Activated naive CD8-positive, alpha-beta T cell treated with anti-CD3 and anti-CD28 coated beads for 36 hours (primary cell): Measurements from ENCODE around the gene EDIL3. TPM values are rescaled to one million over a fixed set of nuclear protein-coding genes. Genes with fewer than 3 reads are reported as not detected.

Source experiments
- DNase-seq: peaks from one replicate; pipeline ENCODE4 v3.0.0; 2021
- H3K27ac Mint-ChIP-seq: one replicate; pipeline ENCODE4 v1.8.0; 2022; ENCODE audit warnings: mild to moderate bottlenecking, moderate library complexity, mixed read lengths
- H3K27me3 Mint-ChIP-seq: one replicate; pipeline ENCODE4 v1.8.0; 2022; ENCODE audit warnings: mild to moderate bottlenecking, mixed read lengths
- H3K36me3 Mint-ChIP-seq: one replicate; pipeline ENCODE4 v1.8.0; 2021; ENCODE audit warnings: mild to moderate bottlenecking, mixed read lengths
- H3K4me1 Mint-ChIP-seq: one replicate; pipeline ENCODE4 v1.8.0; 2021; ENCODE audit warnings: mixed read lengths
- H3K4me3 Mint-ChIP-seq: one replicate; pipeline ENCODE4 v1.8.0; 2022; ENCODE audit warnings: mild to moderate bottlenecking, moderate library complexity, mixed read lengths
- H3K9me3 Mint-ChIP-seq: one replicate; pipeline ENCODE4 v1.8.0; 2022; ENCODE audit warnings: mixed read lengths
- total RNA-seq, 2 experiments: library from RNA; stranded (reverse); gene quantifications; one replicate each; pipeline ENCODE4 v1.2.3, GENCODE V29; 2021

EDIL3 gene
- total RNA-seq, 2 experiments from 2014 or later, result not detected

- H3K36me3 Mint-ChIP-seq, result no peaks in the 10 kb centered on the region
- H3K27ac Mint-ChIP-seq, result no peak overlapping the region
- no peaks in the 10 kb centered on the region for H3K4me1 Mint-ChIP-seq
- no peak overlapping the region for H3K4me3 Mint-ChIP-seq
- DNase-seq, result no peak
- no peaks in the 10 kb centered on the region for H3K9me3 Mint-ChIP-seq
- no peaks in the 10 kb centered on the region for H3K27me3 Mint-ChIP-seq
These were observed 442.5 kb downstream of the EDIL3 start for GRCh38 chr5:83942155-83942554.

GRCh38 chr5:83937837-83938236 lies 446.8 kb downstream of the EDIL3 start:
- no peaks in the 10 kb centered on the region for H3K27me3 Mint-ChIP-seq

GRCh38 chr5:83931969-83932368 lies 452.7 kb downstream of the EDIL3 start:
- no peaks in the 10 kb centered on the region for H3K4me1 Mint-ChIP-seq
- no peak for DNase-seq
- no peaks in the 10 kb centered on the region for H3K27me3 Mint-ChIP-seq
- H3K36me3 Mint-ChIP-seq, result no peaks in the 10 kb centered on the region
- H3K9me3 Mint-ChIP-seq, result no peaks in the 10 kb centered on the region
- H3K27ac Mint-ChIP-seq, result no peak overlapping the region
- no peak overlapping the region for H3K4me3 Mint-ChIP-seq

More at GRCh38 chr5:83937837-83938236, 446.8 kb downstream of the EDIL3 start:
- Mint-ChIP-seq H3K9me3 (no peaks in the 10 kb centered on the region), H3K27ac (no peak overlapping the region), H3K4me1 (no peaks in the 10 kb centered on the region), H3K4me3 (no peak overlapping the region), H3K36me3 (no peaks in the 10 kb centered on the region)
- no peak for DNase-seq

- Mint-ChIP-seq H3K27me3 (peaks cover 5% of the 10 kb centered on the region), H3K4me3 (no peak overlapping the region), H3K4me1 (no peaks in the 10 kb centered on the region)
These were observed 457.4 kb downstream of the EDIL3 start for GRCh38 chr5:83927140-83927733.

DNA sequence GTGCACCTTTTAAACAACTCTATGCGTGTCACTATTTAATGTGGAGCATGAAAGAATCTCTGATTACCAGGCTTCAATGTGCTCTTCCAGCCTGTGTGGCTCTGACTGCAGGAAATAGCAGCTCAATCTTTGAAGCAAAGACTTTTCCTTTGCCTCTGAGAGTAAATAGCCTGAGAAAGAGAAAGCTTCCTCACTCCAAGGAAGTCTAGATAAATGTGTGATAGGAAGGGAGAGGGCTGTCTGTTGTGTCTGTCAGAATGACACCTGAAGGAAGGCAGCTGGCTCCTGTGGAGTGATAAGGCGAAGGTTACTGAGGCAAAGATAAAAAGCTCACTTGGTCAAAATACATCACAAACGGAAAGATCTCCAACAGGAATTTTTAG lies 458.7 kb downstream of the EDIL3 start:
- Mint-ChIP-seq H3K9me3 (no peaks in the 10 kb centered on the region), H3K27me3 (peaks cover 5% of the 10 kb centered on the region)
- DNase-seq, result no peak

More at GRCh38 chr5:83927140-83927733, 457.4 kb downstream of the EDIL3 start:
- Mint-ChIP-seq H3K27ac (no peak overlapping the region), H3K36me3 (no peaks in the 10 kb centered on the region), H3K9me3 (no peaks in the 10 kb centered on the region)
- peak; percentile 14 for DNase-seq

GRCh38 chr5:83925321-83925954 lies 459.2 kb downstream of the EDIL3 start:
- H3K9me3 Mint-ChIP-seq, result no peaks in the 10 kb centered on the region
- no peak overlapping the region for H3K4me3 Mint-ChIP-seq
- H3K36me3 Mint-ChIP-seq, result no peaks in the 10 kb centered on the region
- H3K27me3 Mint-ChIP-seq, result peaks cover 5% of the 10 kb centered on the region
- H3K27ac Mint-ChIP-seq, result no peak overlapping the region
- no peak for DNase-seq
- no peaks in the 10 kb centered on the region for H3K4me1 Mint-ChIP-seq

More for the DNA sequence above, 458.7 kb downstream of the EDIL3 start:
- no peak overlapping the region for H3K4me3 Mint-ChIP-seq
- no peaks in the 10 kb centered on the region for H3K36me3 Mint-ChIP-seq
- H3K27ac Mint-ChIP-seq, result no peak overlapping the region
- H3K4me1 Mint-ChIP-seq, result no peaks in the 10 kb centered on the region

GRCh38 chr5:83924891-83925290 lies 459.8 kb downstream of the EDIL3 start:
- Mint-ChIP-seq H3K4me3 (no peak overlapping the region), H3K9me3 (no peaks in the 10 kb centered on the region), H3K27ac (no peak overlapping the region), H3K36me3 (no peaks in the 10 kb centered on the region), H3K4me1 (no peaks in the 10 kb centered on the region), H3K27me3 (peaks cover 5% of the 10 kb centered on the region)
- no peak for DNase-seq

DNA sequence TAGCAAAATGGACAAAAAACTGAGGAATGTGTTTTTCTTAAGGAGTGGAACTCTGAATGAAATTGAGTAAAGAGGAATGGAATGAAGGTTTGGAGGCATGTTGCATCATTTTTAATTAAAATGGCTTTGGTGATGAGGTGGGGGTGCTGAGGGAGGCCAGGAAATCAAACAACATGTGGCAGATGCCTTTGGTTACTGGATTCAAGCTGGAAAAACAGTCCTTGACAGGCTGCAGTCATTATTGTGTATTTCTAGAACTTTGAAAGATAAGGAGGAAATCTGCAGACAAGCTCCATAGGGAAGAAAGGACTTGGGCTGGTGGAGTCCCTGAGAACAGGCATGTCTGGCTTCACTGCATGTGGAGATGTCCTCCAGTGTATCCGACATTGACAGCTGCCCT lies 460.5 kb downstream of the EDIL3 start:
- H3K27me3 Mint-ChIP-seq, result peaks cover 5% of the 10 kb centered on the region
- H3K4me1 Mint-ChIP-seq, result no peaks in the 10 kb centered on the region
- DNase-seq, result no peak
- H3K36me3 Mint-ChIP-seq, result no peaks in the 10 kb centered on the region
- no peak overlapping the region for H3K4me3 Mint-ChIP-seq
- no peak overlapping the region for H3K27ac Mint-ChIP-seq
- H3K9me3 Mint-ChIP-seq, result no peaks in the 10 kb centered on the region

DNA sequence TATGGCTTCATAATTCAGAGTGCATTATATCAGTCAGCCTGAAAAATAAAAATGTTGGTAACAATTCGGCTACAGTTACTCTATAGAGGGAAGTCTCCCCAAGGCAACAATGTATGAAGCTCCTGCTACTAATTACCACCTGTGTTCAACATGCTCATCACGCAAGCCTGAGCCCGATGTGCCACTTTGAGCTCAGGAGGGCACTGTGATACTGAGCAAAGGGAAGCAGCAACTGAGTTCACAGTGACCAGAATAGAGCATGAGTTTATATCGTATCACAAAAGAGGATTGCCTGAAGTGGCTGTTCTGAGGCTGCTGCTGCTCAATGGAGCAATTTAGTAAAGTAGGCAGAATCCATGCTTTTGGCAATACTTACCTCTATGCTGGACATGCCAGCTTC lies 462.0 kb downstream of the EDIL3 start:
- Mint-ChIP-seq H3K4me1 (no peaks in the 10 kb centered on the region), H3K27ac (no peak overlapping the region), H3K4me3 (no peak overlapping the region), H3K9me3 (no peaks in the 10 kb centered on the region), H3K36me3 (no peaks in the 10 kb centered on the region), H3K27me3 (peaks cover 5% of the 10 kb centered on the region)
- DNase-seq, result no peak

- Mint-ChIP-seq H3K4me3 (no peak overlapping the region), H3K27me3 (peaks cover 5% of the 10 kb centered on the region), H3K9me3 (no peaks in the 10 kb centered on the region), H3K4me1 (no peaks in the 10 kb centered on the region), H3K36me3 (no peaks in the 10 kb centered on the region), H3K27ac (no peak overlapping the region)
- DNase-seq, result no peak
These were observed 462.9 kb downstream of the EDIL3 start for GRCh38 chr5:83921666-83922193.

GRCh38 chr5:83919071-83920041 lies 465.3 kb downstream of the EDIL3 start:
- H3K36me3 Mint-ChIP-seq, result no peaks in the 10 kb centered on the region
- H3K27me3 Mint-ChIP-seq, result no peaks in the 10 kb centered on the region
- DNase-seq, result no peak
- H3K4me3 Mint-ChIP-seq, result no peak overlapping the region
- H3K4me1 Mint-ChIP-seq, result no peaks in the 10 kb centered on the region
- H3K9me3 Mint-ChIP-seq, result no peaks in the 10 kb centered on the region
- H3K27ac Mint-ChIP-seq, result no peak overlapping the region

- H3K27me3 Mint-ChIP-seq, result no peaks in the 10 kb centered on the region
- H3K36me3 Mint-ChIP-seq, result no peaks in the 10 kb centered on the region
- no peaks in the 10 kb centered on the region for H3K9me3 Mint-ChIP-seq
- no peak for DNase-seq
- H3K27ac Mint-ChIP-seq, result no peak overlapping the region
- H3K4me3 Mint-ChIP-seq, result no peak overlapping the region
- H3K4me1 Mint-ChIP-seq, result no peaks in the 10 kb centered on the region
These were observed 467.3 kb downstream of the EDIL3 start for GRCh38 chr5:83917261-83917908.

- Mint-ChIP-seq H3K4me1 (no peaks in the 10 kb centered on the region), H3K4me3 (no peak overlapping the region), H3K9me3 (no peaks in the 10 kb centered on the region), H3K27me3 (no peaks in the 10 kb centered on the region), H3K36me3 (no peaks in the 10 kb centered on the region), H3K27ac (no peak overlapping the region)
- no peak for DNase-seq
These were observed 469.8 kb downstream of the EDIL3 start for GRCh38 chr5:83914662-83915418.

DNA sequence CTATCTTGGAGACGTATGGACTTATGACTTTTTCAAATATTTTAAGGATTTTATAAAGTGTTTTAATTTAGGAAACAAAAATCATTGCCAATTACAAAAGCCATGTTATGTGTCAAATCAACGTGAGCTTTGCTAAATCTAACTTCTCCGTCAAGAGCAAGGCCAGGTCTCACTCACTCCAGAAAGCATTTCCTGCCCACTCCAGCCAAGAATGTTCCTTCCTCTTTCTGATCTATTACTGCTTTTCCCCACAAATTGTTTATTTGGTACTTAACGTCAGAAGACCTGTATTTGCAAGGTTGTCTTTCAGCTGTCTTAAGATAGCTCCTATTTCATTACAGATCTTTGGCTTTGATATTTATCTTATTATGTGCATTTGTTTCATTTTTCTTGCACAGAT lies 470.5 kb downstream of the EDIL3 start:
- Mint-ChIP-seq H3K27ac (no peak overlapping the region), H3K36me3 (no peaks in the 10 kb centered on the region), H3K27me3 (no peaks in the 10 kb centered on the region), H3K4me1 (no peaks in the 10 kb centered on the region), H3K9me3 (no peaks in the 10 kb centered on the region), H3K4me3 (no peak overlapping the region)
- DNase-seq, result no peak
